ENCODE measurements around the gene TRAF1. TPM values are rescaled to one million over a fixed set of nuclear protein-coding genes. Genes with fewer than 3 reads are reported as not detected.
"Not testable (repeated sequence)": the region's sequence is repeated elsewhere in the genome, so short reads cannot be mapped to it uniquely, and the experiment has no call there.

TRAF1 gene, protein sequence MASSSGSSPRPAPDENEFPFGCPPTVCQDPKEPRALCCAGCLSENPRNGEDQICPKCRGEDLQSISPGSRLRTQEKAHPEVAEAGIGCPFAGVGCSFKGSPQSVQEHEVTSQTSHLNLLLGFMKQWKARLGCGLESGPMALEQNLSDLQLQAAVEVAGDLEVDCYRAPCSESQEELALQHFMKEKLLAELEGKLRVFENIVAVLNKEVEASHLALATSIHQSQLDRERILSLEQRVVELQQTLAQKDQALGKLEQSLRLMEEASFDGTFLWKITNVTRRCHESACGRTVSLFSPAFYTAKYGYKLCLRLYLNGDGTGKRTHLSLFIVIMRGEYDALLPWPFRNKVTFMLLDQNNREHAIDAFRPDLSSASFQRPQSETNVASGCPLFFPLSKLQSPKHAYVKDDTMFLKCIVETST
- total RNA-seq (1 to 10 TPM; 1.1 to 6.7 (median 1.9) TPM), polyA plus RNA-seq (1 to 10 TPM; 2.2 to 5.7 TPM)
- long read RNA-seq, donor 1, result 0 reads
- long read RNA-seq, donor 2, full-length matches to known transcripts, result 1 of 2 reads
- long read RNA-seq, donor 2, partial matches to known transcripts, result 1 of 2 reads
- long read RNA-seq, donor 2, other reads (novel, unspliced or antisense), result 0 of 2 reads
- long read RNA-seq, donor 3, full-length matches to known transcripts, result 2 of 3 reads
- long read RNA-seq, donor 3, partial matches to known transcripts, result 1 of 3 reads
- long read RNA-seq, donor 3, other reads (novel, unspliced or antisense), result 0 of 3 reads

DNA sequence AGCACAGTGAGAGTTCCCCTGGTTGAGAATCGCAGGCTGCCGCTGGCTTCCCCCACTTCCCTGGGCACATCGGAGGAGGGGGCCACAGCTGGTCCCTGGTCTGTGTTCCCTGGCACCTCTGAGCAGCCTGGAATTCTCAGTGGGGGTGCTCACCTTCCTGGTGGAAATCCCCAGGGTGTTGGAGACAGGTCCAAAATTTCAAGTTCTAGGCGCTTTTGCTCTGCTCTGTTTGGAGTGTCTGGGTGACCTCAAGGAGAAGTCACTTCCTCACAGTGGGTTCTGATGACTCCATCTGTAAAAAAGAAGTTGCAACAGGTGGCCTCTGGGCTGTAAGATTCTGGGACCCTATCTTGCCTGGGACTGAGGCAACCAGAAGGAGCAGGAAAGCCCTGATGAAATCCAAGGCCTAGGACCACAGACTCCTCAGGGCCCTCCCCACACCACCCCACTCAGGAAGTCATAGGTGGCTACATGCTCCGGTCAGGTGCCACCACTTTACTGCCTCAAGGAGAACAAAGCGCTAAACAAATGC is at the start of gene TRAF1:
TRAF1 (minus strand) TSS at position 400 of the 532 bp plus-strand sequence. CDS start 721 bp downstream, outside the sequence.
- Histone ChIP-seq H3K27me3 (no peaks in the 10 kb centered on the region), H3K27ac (peak within 1 kb of the TSS in 8 of 10 donors; percentile 5 to 95 (median 65)), H3K4me3 (peak within 1 kb of the TSS in 2 of 10 donors; percentile 5 to 74), H3K9me3 (no peaks in the 10 kb centered on the region), H3K36me3 (peaks cover 0 to 7% (median 0%) of the 10 kb centered on the region in 9 donors), H3K4me1 (peaks cover 6 to 73% (median 23%) of the 10 kb centered on the region in 9 donors)
- WGBS, 2 donors, result 79 to 86% methylated on average over 6 of the region's 6 CpGs
- intact Hi-C loops (cut with DNase I), result loop anchor here in 1 of 10 donors (5.0 kb wide), 1 partner anchor 49 kb away; the partner anchor contains the start of gene PHF19
- TF ChIP-seq, protein P1, sequence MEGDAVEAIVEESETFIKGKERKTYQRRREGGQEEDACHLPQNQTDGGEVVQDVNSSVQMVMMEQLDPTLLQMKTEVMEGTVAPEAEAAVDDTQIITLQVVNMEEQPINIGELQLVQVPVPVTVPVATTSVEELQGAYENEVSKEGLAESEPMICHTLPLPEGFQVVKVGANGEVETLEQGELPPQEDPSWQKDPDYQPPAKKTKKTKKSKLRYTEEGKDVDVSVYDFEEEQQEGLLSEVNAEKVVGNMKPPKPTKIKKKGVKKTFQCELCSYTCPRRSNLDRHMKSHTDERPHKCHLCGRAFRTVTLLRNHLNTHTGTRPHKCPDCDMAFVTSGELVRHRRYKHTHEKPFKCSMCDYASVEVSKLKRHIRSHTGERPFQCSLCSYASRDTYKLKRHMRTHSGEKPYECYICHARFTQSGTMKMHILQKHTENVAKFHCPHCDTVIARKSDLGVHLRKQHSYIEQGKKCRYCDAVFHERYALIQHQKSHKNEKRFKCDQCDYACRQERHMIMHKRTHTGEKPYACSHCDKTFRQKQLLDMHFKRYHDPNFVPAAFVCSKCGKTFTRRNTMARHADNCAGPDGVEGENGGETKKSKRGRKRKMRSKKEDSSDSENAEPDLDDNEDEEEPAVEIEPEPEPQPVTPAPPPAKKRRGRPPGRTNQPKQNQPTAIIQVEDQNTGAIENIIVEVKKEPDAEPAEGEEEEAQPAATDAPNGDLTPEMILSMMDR (IDR thresholded peaks at IDR 0.05), result no peak
- DNase-seq (no peak), ATAC-seq (no peak)

DNA sequence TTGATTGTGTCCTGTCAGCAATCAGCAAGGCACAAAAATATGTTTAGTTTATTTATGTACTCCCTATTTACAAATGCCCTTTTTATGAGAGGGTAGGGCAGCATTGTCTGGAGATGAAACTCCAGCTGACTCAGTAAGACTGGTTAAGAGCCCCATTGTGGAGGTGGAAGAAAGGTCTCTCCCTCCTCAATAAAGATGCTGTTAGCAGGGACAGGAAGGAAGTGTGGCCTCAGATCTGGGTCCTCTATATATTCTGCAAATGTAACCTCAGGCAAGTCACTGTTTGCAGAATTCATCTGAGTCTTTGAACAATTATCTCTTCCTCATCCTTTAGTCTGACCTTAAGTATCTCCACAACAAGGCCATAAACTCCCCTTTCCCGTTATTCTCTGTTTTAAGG is 48.3 kb upstream of the TRAF1 start:
- H3K27ac ChIP-seq, result no peak overlapping the region
- no peak overlapping the region for H3K4me3 ChIP-seq
- H3K4me1 ChIP-seq, result peaks cover 0 to 10% (median 0%) of the 10 kb centered on the region in 9 donors
- ATAC-seq (no peak), DNase-seq (no peak)
- H3K27me3 ChIP-seq, result no peaks in the 10 kb centered on the region
- no peaks in the 10 kb centered on the region for H3K36me3 ChIP-seq
- H3K9me3 ChIP-seq, result no peaks in the 10 kb centered on the region
- intact Hi-C loops (cut with DNase I), result loop anchor here in 1 of 10 donors (10.0 kb wide), 1 partner anchor 430 kb away; no protein-coding TSS in a partner anchor
- TF ChIP-seq, protein P1 (IDR thresholded peaks at IDR 0.05), result no peak
- WGBS, 2 donors, result 74% methylated on average over 1 of the region's 1 CpG

DNA sequence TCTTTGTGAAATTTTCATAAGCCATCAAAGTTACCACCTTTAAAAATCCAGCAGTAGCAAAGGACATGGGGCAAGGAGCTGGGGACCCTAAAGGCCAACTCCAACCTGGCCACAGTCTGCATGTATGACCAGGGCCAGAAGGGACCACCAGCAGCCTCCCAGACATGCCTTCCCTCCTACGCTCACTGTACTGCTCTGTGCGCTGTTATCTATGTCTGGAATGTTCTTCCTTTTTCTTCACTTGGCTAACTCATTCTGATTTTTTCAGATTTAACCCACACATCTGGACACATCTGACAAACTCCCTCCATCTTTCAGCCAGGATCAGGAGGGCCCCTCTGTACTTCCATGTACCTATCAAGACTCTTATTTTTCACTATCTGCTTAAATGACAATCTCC is 47.6 kb upstream of the TRAF1 start:
- Histone ChIP-seq H3K27me3 (no peaks in the 10 kb centered on the region), H3K9me3 (no peaks in the 10 kb centered on the region), H3K36me3 (no peaks in the 10 kb centered on the region), H3K4me1 (peaks cover 0 to 10% (median 0%) of the 10 kb centered on the region in 9 donors), H3K4me3 (no peak overlapping the region), H3K27ac (no peak overlapping the region)
- TF ChIP-seq, protein P1 (IDR thresholded peaks at IDR 0.05), result no peak
- DNase-seq (no peak), ATAC-seq (peak in 2 of 8 donors; percentile 29 to 41)
- WGBS, 2 donors, result 80 to 91% methylated on average over 2 of the region's 2 CpGs
- intact Hi-C loops (cut with DNase I), result loop anchor here in 1 of 10 donors (10.0 kb wide), 1 partner anchor 431 kb away; no protein-coding TSS in a partner anchor

GRCh38 chr9:120971938-120972337 is 45.3 kb upstream of the TRAF1 start:
- Histone ChIP-seq H3K4me1 (peaks cover 0 to 10% (median 0%) of the 10 kb centered on the region in 9 donors), H3K36me3 (no peaks in the 10 kb centered on the region), H3K27ac (no peak overlapping the region), H3K4me3 (no peak overlapping the region), H3K27me3 (no peaks in the 10 kb centered on the region), H3K9me3 (no peaks in the 10 kb centered on the region)
- TF ChIP-seq, protein P1 (IDR thresholded peaks at IDR 0.05), result no peak
- ATAC-seq, result no peak
- no peak for DNase-seq
- intact Hi-C loops (cut with DNase I), result loop anchor here in 1 of 10 donors (10.0 kb wide), 1 partner anchor 433 kb away; no protein-coding TSS in a partner anchor

GRCh38 chr9:120971471-120971870 is 44.9 kb upstream of the TRAF1 start:
- not testable (repeated sequence) for DNase-seq, H3K27me3 ChIP-seq, H3K4me3 ChIP-seq, H3K27ac ChIP-seq, H3K9me3 ChIP-seq, ATAC-seq, H3K36me3 ChIP-seq
- peaks cover 0 to 10% (median 0%) of the 10 kb centered on the region in 9 donors for H3K4me1 ChIP-seq
- WGBS, 2 donors, result 94 to 96% methylated on average over 9 of the region's 9 CpGs
- intact Hi-C loops (cut with DNase I), result loop anchor here in 1 of 10 donors (10.0 kb wide), 1 partner anchor 433 kb away; no protein-coding TSS in a partner anchor
